NCI-H2227 (cell line): ENCODE data around the gene BIRC2.
"Not testable (repeated sequence)": the region's sequence is repeated elsewhere in the genome, so short reads cannot be mapped to it uniquely, and the experiment has no call there.

ENCODE experiments used
- DNase-seq: peaks from one replicate; lab custom pipeline; 2025; ENCODE audit not compliant: unreplicated experiment; lab: John Stamatoyannopoulos, UW

Gene BIRC2

GRCh38 chr11:102374633-102375424 lies 27.8 kb downstream of the BIRC2 start:
- DNase-seq: not testable (repeated sequence)

DNA sequence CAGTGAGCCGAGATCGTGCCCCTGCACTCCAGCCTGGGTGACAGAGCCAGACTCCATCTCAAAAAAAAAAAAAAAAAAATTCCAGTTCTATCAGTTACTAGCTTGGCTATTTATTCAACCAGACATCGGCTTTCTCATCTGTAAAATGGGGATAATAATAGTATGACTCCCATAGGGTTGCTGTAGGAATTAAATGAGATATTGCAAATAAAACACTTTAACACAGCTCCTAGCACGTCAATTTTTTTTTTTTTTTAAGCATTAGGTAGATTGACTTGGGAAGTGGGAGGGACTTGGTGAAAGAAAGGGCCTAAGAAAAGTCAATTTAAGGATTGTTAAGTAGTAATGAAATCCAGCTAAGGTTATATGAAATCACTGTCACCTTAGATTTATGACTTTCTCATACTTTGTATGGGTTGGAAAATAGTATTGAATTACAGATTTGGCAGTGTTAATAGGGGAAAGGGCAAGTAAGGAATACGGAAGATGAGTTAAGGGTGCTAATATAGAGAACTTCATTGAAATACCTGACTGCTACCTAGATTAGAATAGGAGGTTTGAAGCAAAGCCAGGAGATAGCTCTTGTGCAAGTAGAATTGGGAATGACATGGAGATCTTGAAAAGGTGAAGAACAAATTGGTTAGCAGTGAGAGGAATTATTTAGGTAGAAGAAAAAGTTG lies 28.8 kb downstream of the BIRC2 start:
- no peak for DNase-seq

GRCh38 chr11:102377891-102378290 lies 30.9 kb downstream of the BIRC2 start:
- no peak for DNase-seq

DNA sequence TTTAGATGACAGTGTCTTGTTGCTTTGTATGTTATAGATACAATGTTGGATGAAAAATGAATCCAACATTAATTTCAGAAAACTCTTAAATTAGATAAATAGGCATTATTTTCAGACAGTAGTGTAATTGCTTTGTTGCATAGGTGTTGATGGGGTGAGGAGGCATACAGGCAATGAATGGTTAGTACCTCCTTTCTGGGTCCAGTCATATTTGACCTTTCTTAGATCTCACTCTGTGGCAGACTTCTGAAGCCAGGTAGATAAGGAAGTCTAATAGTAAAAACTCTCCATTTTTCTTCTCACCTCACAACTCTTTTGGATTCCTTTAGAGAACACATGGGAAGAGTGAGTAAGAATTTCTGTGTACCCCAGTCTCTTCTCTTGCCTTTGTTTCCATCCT lies 31.8 kb downstream of the BIRC2 start:
- DNase-seq: no peak

GRCh38 chr11:102382384-102382783 lies 35.4 kb downstream of the BIRC2 start:
- DNase-seq: no peak

DNA sequence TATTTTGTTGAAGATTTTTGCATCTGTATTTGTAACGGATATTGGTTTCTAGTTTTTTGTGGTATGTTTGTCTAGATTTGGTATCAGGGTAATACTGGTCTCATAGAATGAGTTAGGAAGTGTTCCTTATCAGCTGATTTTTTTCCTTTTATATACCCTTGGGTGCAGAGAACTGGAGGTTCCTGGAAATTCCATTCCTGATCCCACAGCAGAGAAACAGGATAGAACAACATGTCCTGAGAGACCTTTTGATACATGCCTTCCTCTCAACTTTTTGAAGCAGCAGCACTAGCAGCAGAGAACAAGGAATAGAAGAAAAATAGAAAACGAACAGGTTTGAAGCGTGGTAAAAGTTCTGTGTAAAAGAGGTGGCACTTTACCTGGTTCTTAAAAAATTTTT lies 36.8 kb downstream of the BIRC2 start:
- no peak for DNase-seq

GRCh38 chr11:102384419-102385079 lies 37.5 kb downstream of the BIRC2 start:
- no peak for DNase-seq

DNA sequence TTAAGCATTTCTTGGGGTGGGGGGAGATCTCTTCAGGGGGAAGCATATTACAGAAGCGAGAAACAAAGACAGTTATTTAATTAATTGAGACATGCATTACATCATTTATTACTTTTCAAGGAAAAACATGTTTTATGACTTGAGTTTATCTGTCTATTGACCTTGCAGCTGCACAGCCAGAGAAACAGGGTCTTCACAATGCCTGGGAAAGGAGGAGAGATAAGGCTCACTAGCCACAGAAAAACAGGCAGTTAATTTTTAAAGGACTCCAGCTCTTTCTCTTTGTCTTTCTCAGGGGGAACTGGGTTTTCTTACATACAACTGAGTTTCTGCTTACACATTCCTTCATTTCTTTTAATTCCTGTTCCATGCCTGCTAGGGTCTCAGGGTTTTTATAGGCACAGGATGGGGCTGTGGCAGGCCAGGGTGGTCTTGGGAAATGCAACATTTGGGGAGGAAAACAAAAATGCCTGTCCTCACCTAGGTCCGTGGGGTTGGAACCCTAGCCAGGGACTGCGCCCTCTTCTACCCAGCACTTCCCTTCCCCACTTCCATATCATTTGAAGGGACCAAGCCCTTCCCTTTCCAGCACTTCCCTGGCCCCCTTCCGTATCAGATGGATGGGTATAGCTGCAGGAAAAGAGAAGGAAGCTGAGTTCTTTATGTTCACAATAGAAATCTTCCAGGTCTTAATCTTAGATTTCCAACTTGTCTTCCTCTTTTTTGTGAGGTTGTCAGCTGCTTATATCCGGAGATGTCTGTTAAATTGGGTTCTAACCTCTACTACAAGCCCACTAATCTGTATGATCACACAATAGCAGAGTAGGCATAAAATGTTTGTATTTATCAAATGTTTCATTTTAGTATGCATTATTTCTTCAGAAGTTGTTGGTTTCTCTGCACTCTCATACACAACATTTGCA lies 38.3 kb downstream of the BIRC2 start:
- DNase-seq: no peak

DNA sequence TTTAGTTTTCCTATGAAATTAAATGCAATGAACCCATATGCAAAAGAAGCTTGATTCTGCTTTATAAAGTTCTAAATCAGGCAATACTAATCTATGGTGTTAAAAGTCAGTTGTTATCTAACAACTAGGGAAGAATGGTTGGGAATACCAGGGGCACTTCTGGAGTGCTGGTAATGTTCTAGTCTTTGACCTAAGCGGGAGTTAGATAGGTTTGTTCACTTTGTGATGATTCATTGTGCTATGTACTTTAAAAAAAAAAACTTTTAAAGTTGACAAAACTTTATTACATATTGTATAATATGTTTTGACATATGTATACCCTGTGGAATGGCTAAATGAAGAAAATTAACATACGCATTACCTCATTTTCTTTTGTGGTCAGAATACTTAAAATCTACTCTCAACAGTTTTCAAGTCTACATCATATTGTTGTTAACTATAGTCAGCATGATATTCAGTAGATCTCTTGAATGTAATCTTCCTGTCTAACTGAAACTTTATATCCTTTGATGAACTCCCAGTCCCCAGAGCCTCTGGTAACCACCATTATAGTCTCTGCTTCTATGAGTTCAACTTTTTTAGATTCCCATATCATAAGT lies 39.2 kb downstream of the BIRC2 start:
- no peak for DNase-seq

GRCh38 chr11:102387043-102387781 lies 40.2 kb downstream of the BIRC2 start:
- no peak for DNase-seq

DNA sequence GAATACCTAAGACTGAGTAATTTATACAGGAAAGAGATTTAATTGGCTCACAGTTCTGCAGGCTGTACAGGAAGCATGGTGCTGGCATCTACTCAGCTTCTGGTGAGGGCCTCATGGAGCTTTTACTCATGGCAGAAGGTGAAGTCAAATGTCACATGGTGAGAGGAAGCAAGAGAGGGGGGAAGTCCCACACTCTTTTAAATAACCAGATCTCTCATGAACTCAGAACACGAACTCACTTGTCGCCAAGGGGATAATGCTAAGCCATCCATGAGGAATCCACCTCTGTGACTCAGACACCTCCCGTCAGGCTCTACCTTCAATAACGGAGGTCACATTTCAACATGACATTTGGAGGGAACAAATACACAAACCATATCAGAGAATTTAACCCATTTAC lies 42.2 kb downstream of the BIRC2 start:
- no peak for DNase-seq

DNA sequence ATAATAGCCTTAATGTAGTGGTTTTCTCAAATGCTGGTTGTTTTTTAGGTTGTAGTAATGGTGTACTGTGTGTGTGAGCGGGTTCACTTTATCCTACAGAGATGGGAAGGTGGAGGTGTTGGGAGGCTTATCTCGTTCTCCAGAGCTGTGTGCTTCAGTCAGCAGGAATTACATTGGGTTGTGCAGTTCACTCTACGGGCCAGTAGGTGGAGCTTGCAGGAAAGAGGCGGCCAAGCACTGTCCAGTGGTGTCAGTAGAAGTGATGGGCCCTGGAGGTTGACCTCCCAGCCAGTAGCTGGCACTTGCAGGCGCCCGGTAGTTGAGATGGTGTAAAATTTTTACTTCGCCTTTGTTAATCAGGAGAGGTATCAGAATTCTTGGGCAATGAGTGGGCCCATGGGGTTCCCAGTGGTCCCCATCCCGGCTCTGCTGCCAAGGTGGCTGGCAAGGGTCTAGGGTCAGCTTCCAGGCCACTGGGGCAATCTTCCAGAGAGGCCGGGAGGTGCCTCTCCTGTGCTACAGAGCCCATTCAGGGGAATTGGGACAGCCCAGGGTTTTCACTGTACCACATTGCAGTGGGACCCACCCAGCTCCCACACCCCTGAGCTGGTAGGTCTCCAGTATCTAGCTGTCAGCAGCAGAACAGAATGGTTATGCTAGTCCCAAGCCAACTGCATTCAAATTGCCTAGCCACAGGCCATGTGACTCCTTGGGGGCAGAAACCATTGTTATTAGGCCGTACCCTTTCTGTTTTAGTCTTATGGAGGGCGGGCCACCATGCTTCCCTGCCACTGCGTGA lies 43.9 kb downstream of the BIRC2 start:
- DNase-seq: peak; percentile 58

GRCh38 chr11:102391549-102392237 lies 44.7 kb downstream of the BIRC2 start:
- DNase-seq: no peak

DNA sequence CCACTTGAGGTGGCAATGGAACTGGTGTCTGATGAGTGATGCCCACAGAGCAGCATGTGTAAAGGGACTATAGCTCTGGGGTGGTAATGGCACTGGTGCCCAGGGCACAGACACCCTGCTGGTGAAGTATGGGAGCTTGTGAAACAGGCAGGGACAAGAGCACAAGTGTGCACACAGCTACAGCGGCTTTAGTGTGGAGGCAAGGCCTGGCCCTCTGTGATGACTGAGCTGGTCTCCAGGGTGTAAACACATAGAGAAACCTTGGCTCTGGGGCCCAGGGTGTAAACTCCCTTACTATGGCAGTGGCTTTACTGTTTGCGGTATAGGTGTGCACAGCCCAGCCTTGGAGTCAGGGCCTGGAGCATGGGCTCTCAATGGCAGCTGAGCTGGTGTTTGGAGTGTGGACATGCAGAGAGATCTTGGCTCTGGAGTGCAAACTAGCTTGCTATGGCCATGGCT lies 46.3 kb downstream of the BIRC2 start:
- DNase-seq: no peak

DNA sequence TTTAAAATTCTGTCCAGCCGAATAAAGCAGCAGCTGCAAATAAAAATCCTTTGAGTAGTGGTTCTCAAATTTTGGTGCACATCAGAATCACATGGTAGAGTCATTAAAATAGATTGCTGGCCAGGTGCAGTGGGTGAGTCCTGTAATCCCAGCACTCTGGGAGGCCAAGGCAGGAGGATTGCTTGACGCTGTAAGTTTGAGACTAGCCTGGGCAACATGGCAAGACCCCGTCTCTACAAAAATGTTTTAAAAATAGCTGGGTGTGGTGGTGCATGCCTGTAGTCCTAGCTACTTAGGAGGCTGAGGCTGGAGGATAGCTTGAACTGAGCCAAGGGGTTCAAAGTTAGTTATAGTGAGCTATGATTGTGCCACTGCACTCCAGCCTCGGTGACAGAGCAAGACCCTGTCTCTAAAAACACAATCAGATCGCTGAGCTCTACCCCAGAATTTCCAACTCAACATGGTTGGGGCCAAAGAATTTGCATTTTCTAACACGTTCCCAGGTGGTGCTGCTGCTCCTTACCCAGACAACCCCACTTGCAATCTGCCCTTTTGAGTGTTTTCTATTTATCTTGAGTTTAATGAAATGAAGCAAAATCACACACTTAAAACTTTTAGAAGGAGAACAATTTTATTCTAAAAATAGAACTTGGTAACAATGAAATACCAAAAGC lies 48.8 kb downstream of the BIRC2 start:
- DNase-seq: no peak

- DNase-seq: no peak
Measured at GRCh38 chr11:102396708-102397563, 49.9 kb downstream of the BIRC2 start.

- no peak for DNase-seq
Measured at GRCh38 chr11:102398297-102398696, 51.3 kb downstream of the BIRC2 start.
